ENCODE data around the gene TRAK2.

- TF ChIP-seq POLR2A (IDR thresholded peaks at IDR 0.05; ENCODE audit: low read length) (no peak), GATA1 (IDR thresholded peaks at IDR 0.05; ENCODE audit: low read depth, low read length) (no peak)
Measured at GRCh38 chr2:201361078-201361733, 90.1 kb downstream of the TRAK2 start.

All from erythroblast (primary cell).